ENCODE data around the gene GNAI3. TPM values are rescaled to one million over a fixed set of nuclear protein-coding genes. Genes with fewer than 3 reads are reported as not detected.

Gene GNAI3
- total and polyA plus RNA-seq, 2 of the 13 experiments (the other 11 are each of a cell fraction or from before 2014, with no cell fraction given) = 4.3 to 9.0 TPM

DNA sequence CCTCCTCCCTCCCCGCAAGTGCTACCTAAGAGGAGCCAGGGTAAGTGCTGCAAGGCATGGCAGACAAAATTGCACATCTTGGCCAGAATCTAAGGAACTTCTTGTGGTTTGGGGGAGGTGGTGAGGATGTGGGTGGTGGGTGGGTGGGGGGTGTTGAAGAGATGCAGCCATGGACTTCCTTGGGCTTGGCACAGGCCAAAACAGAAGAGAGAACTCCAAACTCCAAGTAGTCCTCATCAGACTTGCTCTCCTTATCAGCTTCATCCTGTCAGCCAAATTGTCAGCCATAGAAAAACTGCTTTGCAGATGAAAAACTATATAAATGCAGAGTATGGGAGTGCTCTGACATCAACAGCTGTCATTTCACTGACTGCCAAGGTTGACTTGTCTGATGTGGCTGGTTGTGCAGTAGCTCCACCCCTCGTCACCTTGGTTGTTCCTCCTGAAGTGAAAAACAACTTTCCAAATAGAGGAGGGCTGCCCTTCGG is 46.0 kb upstream of the GNAI3 start:
- FAIRE-seq = no peak
- CTCF ChIA-PET (ENCODE audit: low intra/inter-chr PET ratio, low total read pairs) = interaction anchor here (0.7 kb wide), 1 partner anchor 30 kb away, joined by 4 read pairs; no protein-coding TSS in a partner anchor

GRCh38 chr1:109503935-109504334 is 44.5 kb upstream of the GNAI3 start:
- WGBS (ENCODE audit: low lambda C conversion rate) = 53% methylated on average over 5 of the region's 5 CpGs
- TF ChIP-seq HHEX (CRISPR knock-in tag; IDR thresholded peaks at IDR 0.05) = no peak
- TF ChIP-seq KDM5A (IDR thresholded peaks at IDR 0.05; ENCODE audit: borderline replicate concordance, low read length) = no peak
- TF ChIP-seq YEATS2 (CRISPR knock-in tag; IDR thresholded peaks at IDR 0.05; ENCODE audit: borderline replicate concordance) = no peak
- TF ChIP-seq MLLT10 (CRISPR knock-in tag; IDR thresholded peaks at IDR 0.05) = no peak
- no peak for TF ChIP-seq U2AF2 (IDR thresholded peaks at IDR 0.05; ENCODE audit: low read depth, low read length)
- no peak for TF ChIP-seq SMAD9 (CRISPR knock-in tag; IDR thresholded peaks at IDR 0.05)
- TF ChIP-seq, protein P1, sequence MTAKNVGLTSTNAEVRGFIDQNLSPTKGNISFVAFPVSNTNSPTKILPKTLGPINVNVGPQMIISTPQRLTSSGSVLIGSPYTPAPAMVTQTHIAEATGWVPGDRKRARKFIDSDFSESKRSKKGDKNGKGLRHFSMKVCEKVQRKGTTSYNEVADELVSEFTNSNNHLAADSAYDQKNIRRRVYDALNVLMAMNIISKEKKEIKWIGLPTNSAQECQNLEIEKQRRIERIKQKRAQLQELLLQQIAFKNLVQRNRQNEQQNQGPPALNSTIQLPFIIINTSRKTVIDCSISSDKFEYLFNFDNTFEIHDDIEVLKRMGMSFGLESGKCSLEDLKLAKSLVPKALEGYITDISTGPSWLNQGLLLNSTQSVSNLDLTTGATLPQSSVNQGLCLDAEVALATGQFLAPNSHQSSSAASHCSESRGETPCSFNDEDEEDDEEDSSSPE (CRISPR knock-in tag; IDR thresholded peaks at IDR 0.05) = no peak
- TF ChIP-seq HCFC1 (IDR thresholded peaks at IDR 0.05; ENCODE audit: low read depth, low read length) = no peak
- in situ Hi-C loops (cut with HindIII; ENCODE audit: extremely low pct_ligation_motif_present, low pct_unique_long_range_greater_than_20kb) = no loop called here

More for the DNA sequence above, 46.0 kb upstream of the GNAI3 start:
- TF ChIP-seq ZNF713 (CRISPR knock-in tag; IDR thresholded peaks at IDR 0.05) (no peak), ZNF720 (CRISPR knock-in tag; IDR thresholded peaks at IDR 0.05) (no peak), ZNF589 (CRISPR knock-in tag; conservative IDR thresholded peaks at IDR 0.05) (no peak)
- TF ChIP-seq, protein P2, sequence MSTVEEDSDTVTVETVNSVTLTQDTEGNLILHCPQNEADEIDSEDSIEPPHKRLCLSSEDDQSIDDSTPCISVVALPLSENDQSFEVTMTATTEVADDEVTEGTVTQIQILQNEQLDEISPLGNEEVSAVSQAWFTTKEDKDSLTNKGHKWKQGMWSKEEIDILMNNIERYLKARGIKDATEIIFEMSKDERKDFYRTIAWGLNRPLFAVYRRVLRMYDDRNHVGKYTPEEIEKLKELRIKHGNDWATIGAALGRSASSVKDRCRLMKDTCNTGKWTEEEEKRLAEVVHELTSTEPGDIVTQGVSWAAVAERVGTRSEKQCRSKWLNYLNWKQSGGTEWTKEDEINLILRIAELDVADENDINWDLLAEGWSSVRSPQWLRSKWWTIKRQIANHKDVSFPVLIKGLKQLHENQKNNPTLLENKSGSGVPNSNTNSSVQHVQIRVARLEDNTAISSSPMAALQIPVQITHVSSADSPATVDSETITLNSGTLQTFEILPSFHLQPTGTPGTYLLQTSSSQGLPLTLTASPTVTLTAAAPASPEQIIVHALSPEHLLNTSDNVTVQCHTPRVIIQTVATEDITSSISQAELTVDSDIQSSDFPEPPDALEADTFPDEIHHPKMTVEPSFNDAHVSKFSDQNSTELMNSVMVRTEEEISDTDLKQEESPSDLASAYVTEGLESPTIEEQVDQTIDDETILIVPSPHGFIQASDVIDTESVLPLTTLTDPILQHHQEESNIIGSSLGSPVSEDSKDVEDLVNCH (CRISPR knock-in tag; IDR thresholded peaks at IDR 0.05) = no peak
- H3K27me3 ChIP-seq (ENCODE audit: control insufficient read depth in 1 of 2, insufficient read depth in 2 of 2, low read length in 2 of 2) = 0 out of 5 replicates have a peak, but pooled peaks cover 0 to 3% of the 10 kb centered on the region in 2 experiments
- BruUV-seq (replicated peaks) = no TSS peak
- no peaks in the 10 kb centered on the region for H3K4me1 ChIP-seq (ENCODE audit: insufficient read depth, low read length)
- no peaks in the 10 kb centered on the region for H4K20me1 ChIP-seq (ENCODE audit: insufficient read depth, low read length)
- no peak overlapping the region for H3K4me3 ChIP-seq (replicated peaks in 1 of 3; ENCODE audit: insufficient read depth in 1 of 3, low read depth in 2 of 3, low read length in 3 of 3)
- no peak overlapping the region for H3K9ac ChIP-seq (ENCODE audit: insufficient read depth, low read depth, low read length)
- no peaks in the 10 kb centered on the region for H3K36me3 ChIP-seq (replicated peaks in 1 of 2; ENCODE audit: control insufficient read depth in 1 of 2, insufficient read depth in 2 of 2, low read length in 2 of 2)
- H3K79me2 ChIP-seq (ENCODE audit: insufficient read depth, low read length) = no peaks in the 10 kb centered on the region
- POLR2A ChIA-PET = no interaction called here
- 79% methylated on average over 3 of the region's 3 CpGs for WGBS (ENCODE audit: low lambda C conversion rate)
- H3K9me3 ChIP-seq (ENCODE audit: low read length) = no peaks in the 10 kb centered on the region
- ATAC-seq (no peak), DNase-seq (ENCODE audit: low spot score) (no peak)
- in situ Hi-C loops (cut with HindIII; ENCODE audit: extremely low pct_ligation_motif_present, low pct_unique_long_range_greater_than_20kb) = no loop called here
- H2AFZ ChIP-seq (ENCODE audit: low read length) = no peak overlapping the region
- intact Hi-C loops (cut with micrococcal nuclease; ENCODE audit: unreplicated experiment) = no loop called here
- H3K4me2 ChIP-seq (ENCODE audit: low read depth, low read length) = no peak overlapping the region
- H3K27ac ChIP-seq (ENCODE audit: extremely low read length, insufficient read depth, low read length) = no peak overlapping the region

More at GRCh38 chr1:109503935-109504334, 44.5 kb upstream of the GNAI3 start:
- ATAC-seq (no peak), FAIRE-seq (no peak), DNase-seq (ENCODE audit: low spot score) (no peak)
- H3K27ac ChIP-seq (ENCODE audit: extremely low read length, insufficient read depth, low read length) = no peak overlapping the region
- no peaks in the 10 kb centered on the region for H4K20me1 ChIP-seq (ENCODE audit: insufficient read depth, low read length)
- H3K36me3 ChIP-seq (replicated peaks in 1 of 2; ENCODE audit: control insufficient read depth in 1 of 2, insufficient read depth in 2 of 2, low read length in 2 of 2) = no peaks in the 10 kb centered on the region
- no peaks in the 10 kb centered on the region for H3K79me2 ChIP-seq (ENCODE audit: insufficient read depth, low read length)
- peaks cover 0 to 3% of the 10 kb centered on the region in 2 experiments; a peak in 1 of 5 replicates for H3K27me3 ChIP-seq (ENCODE audit: control insufficient read depth in 1 of 2, insufficient read depth in 2 of 2, low read length in 2 of 2)
- POLR2A ChIA-PET = no interaction called here
- CTCF ChIA-PET (ENCODE audit: low intra/inter-chr PET ratio, low total read pairs) = no interaction called here
- intact Hi-C loops (cut with micrococcal nuclease; ENCODE audit: unreplicated experiment) = no loop called here
- no TSS peak for BruUV-seq (replicated peaks)
- no peak overlapping the region for H3K4me3 ChIP-seq (replicated peaks in 1 of 3; ENCODE audit: insufficient read depth in 1 of 3, low read depth in 2 of 3, low read length in 3 of 3)
- H2AFZ ChIP-seq (ENCODE audit: low read length) = no peak overlapping the region
- no peak overlapping the region for H3K9ac ChIP-seq (ENCODE audit: insufficient read depth, low read depth, low read length)
- no peaks in the 10 kb centered on the region for H3K9me3 ChIP-seq (ENCODE audit: low read length)
- H3K4me1 ChIP-seq (ENCODE audit: insufficient read depth, low read length) = 0 out of 2 replicates have a peak, but pooled peaks cover 2% of the 10 kb centered on the region
- H3K4me2 ChIP-seq (ENCODE audit: low read depth, low read length) = no peak overlapping the region
